Measurements from ENCODE around the gene NODAL.

DNA sequence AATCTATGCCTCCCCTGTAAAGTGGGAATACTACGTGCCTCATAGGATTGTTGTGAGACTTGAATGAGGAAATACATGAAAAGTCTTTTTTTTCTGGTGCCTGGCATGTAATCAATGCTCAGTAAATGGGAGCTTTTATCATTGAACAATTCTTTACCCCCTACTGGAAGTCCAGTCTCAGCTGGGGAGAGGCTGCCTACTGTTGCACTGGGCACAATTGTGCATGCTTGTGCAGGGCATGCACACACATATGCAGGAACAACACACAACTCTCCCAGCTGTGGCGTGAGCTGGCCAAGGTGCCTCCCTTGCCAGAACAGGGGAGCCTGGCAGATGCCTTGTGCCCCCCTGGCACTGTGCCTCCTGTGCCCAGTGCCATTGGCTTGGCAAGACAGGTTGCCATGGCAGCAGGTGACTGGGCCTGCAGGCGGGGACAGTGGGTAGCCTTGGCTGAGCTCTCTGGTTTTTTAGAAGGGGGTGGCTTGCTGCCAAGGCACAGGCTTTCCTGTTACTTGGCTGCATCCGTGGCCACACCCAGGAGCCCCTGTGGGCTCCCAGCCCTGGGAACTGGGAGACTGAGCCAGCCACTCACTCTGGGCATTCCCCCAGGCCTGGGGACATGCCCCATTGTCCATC lies 21.0 kb upstream of the NODAL start:
- TF ChIP-seq, protein P1, sequence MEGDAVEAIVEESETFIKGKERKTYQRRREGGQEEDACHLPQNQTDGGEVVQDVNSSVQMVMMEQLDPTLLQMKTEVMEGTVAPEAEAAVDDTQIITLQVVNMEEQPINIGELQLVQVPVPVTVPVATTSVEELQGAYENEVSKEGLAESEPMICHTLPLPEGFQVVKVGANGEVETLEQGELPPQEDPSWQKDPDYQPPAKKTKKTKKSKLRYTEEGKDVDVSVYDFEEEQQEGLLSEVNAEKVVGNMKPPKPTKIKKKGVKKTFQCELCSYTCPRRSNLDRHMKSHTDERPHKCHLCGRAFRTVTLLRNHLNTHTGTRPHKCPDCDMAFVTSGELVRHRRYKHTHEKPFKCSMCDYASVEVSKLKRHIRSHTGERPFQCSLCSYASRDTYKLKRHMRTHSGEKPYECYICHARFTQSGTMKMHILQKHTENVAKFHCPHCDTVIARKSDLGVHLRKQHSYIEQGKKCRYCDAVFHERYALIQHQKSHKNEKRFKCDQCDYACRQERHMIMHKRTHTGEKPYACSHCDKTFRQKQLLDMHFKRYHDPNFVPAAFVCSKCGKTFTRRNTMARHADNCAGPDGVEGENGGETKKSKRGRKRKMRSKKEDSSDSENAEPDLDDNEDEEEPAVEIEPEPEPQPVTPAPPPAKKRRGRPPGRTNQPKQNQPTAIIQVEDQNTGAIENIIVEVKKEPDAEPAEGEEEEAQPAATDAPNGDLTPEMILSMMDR (IDR thresholded peaks at IDR 0.05; ENCODE audit: low read depth, low read length, poor library complexity, severe bottlenecking): no peak
- no peak for TF ChIP-seq EZH2phosphoT487 (IDR thresholded peaks at IDR 0.05; ENCODE audit: borderline replicate concordance, low read length)

All from DOHH2 (cell line).